Gastroesophageal sphincter (tissue), 3 donors: ENCODE measurements around the gene PRUNE2.

Source experiments
- POLR2A ChIP-seq, 2 donors: fragments of 450-650 bp; IDR thresholded peaks; one replicate each; pipeline ENCODE4 v1.6.1; 2017; ENCODE audit warnings: antibody characterized with exemption in 2 of 2, mild to moderate bottlenecking in 2 of 2, moderate library complexity in 1 of 2
- POLR2AphosphoS5 ChIP-seq: sonication (generic); formaldehyde crosslinking; IDR thresholded peaks from one replicate; pipeline ENCODE4 v1.6.1; 2017; ENCODE audit warnings: antibody characterized with exemption
- TF ChIP-seq, protein P1 (sequence below), 4 experiments: fragments of 200-600 bp in 2 of 4; fragments of 450-650 bp in 2 of 4; sonication (generic) in 1 of 4; IDR thresholded peaks; one replicate each; pipeline ENCODE4 v1.5.1; 2017 to 2019; ENCODE audit warnings: antibody characterized with exemption in 4 of 4, mild to moderate bottlenecking in 2 of 4, moderate library complexity in 2 of 4

DNA sequence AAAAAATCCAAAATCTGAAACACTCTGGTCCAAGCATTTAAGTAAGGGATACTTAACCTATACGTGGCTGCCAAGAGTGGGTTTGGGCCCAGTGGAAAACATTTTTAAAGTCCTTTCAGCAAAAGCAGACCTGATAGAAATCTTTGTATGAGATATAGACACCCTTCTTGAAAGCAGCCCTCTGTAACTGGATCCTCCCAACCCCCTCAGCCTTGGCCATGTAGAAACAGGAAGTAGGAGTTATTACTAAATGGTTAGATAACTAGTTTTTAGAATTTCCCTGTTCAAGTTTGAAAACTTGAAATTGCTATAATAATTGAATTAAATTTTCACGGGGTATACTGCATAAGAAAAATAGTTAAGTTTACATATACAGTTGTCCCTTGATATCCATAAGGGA is 253.0 kb downstream of the PRUNE2 start:
- TF ChIP-seq, protein P1, sequence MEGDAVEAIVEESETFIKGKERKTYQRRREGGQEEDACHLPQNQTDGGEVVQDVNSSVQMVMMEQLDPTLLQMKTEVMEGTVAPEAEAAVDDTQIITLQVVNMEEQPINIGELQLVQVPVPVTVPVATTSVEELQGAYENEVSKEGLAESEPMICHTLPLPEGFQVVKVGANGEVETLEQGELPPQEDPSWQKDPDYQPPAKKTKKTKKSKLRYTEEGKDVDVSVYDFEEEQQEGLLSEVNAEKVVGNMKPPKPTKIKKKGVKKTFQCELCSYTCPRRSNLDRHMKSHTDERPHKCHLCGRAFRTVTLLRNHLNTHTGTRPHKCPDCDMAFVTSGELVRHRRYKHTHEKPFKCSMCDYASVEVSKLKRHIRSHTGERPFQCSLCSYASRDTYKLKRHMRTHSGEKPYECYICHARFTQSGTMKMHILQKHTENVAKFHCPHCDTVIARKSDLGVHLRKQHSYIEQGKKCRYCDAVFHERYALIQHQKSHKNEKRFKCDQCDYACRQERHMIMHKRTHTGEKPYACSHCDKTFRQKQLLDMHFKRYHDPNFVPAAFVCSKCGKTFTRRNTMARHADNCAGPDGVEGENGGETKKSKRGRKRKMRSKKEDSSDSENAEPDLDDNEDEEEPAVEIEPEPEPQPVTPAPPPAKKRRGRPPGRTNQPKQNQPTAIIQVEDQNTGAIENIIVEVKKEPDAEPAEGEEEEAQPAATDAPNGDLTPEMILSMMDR (IDR thresholded peaks at IDR 0.05): no peak
- no peak for TF ChIP-seq POLR2A (IDR thresholded peaks at IDR 0.05)
- no peak for TF ChIP-seq POLR2AphosphoS5
